ENCODE measurements around the gene APLP1. TPM values are rescaled to one million over a fixed set of nuclear protein-coding genes. Genes with fewer than 3 reads are reported as not detected.

The APLP1 gene
- total RNA-seq, 1 experiment from 2014 or later: 13.5 TPM

GRCh38 chr19:35911790-35912189 lies 43.4 kb downstream of the APLP1 start:
- DNase-seq (ENCODE audit: low read depth, low spot score): no peak
- in situ Hi-C loops (cut with HindIII; ENCODE audit: low pct_unique_long_range_greater_than_20kb, low sequenced_read_pairs): no loop called here

DNA sequence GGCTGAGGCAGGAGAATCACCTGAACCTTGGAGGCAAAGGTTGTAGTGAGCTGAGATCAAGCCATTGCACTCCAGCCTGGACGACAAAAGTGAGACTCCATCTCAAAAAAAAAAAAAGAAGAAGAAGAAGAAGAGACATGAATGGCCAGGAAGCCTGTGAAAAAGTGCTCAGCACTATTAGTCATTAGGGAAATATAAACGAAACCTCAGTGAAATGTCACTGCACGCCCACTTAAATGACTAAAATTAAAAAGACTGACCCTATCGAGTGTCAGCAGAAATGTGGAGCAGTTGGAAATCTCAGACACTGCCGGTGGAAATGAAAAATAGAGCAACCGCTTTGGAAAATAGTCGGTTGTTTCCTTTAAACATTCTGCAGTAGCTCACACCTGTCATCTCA lies 45.2 kb downstream of the APLP1 start:
- in situ Hi-C loops (cut with HindIII; ENCODE audit: low pct_unique_long_range_greater_than_20kb, low sequenced_read_pairs): no loop called here

DNA sequence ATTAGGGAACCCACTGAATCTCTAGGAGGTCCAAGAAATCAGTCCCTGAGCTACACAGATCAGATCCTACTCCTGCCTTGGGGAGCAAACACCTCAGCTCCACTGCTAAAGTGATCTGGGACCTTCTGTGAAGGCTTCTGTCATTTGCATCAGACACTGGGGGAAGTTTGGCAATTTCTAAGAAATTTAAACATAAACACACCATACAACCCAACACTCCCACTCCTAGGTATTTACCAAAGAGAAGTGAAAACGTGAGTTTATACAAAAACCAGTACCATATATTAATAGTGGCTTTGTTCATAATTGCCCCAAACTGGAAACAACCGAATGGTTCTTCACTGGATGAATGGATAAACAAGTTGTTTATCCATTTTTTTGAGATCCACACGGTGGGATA lies 47.1 kb downstream of the APLP1 start:
- in situ Hi-C loops (cut with HindIII; ENCODE audit: low pct_unique_long_range_greater_than_20kb, low sequenced_read_pairs): no loop called here

More for the DNA sequence above, 45.2 kb downstream of the APLP1 start:
- DNase-seq (ENCODE audit: low read depth, low spot score): no peak

DNA sequence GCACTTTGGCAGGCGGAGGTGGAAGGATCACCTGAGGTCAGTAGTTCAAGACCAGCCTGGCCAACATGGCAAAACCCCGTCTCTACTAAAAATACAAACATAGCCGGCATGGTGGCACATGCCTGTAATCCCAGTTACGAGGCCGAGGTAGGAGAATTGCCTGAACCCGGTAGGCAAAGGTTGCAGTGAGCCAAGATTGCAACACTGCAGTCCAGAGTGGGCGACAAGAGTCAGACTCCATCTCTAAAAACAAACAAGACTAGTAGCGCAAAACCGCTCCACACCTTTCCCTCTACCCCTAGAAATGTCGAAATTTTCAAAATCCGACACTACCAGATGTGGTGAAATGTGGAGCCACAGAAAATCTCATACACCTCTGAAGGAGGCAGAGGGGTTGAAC lies 50.9 kb downstream of the APLP1 start:
- no peak for DNase-seq (ENCODE audit: low read depth, low spot score)
- in situ Hi-C loops (cut with HindIII; ENCODE audit: low pct_unique_long_range_greater_than_20kb, low sequenced_read_pairs): no loop called here

More for the DNA sequence above, 47.1 kb downstream of the APLP1 start:
- DNase-seq (ENCODE audit: low read depth, low spot score): no peak

DNA sequence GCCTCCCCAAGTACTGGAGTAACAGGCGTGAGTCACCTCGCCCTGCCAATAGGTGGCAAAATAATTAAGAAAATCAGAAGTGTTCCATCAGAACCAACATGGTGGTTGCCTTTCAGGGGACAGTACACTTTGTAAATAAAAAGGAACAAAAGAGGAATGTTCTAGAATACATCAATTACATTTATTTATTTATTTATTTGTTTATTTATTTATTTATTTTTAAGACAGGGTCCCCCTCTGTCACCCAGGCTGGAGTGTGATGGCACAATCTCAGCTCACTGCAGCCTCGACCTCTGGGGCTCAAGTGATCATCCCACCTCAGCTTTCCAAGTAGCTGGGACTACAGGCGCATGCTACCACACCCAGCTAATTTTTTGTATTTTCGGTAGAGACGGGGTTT lies 52.6 kb downstream of the APLP1 start:
- DNase-seq (ENCODE audit: low read depth, low spot score): no peak
- in situ Hi-C loops (cut with HindIII; ENCODE audit: low pct_unique_long_range_greater_than_20kb, low sequenced_read_pairs): no loop called here

DNA sequence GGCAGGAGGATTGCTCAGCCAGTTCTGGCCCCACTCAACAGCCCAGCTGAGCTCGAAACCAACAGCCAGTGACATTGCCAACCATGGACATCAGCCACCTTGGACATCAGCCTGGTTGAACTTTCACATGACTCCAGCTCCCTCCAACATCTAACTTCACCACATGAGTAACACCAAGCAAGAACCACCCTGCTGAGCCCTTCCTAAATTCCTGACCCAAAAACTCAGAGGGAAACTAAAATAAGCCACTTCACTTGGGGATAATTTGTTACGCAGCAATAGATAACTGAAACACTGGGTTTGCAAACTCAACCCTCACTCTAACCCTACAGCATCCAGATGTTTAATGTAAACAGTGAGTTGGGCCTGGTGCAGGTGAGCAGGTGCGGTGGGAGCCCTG lies 57.1 kb downstream of the APLP1 start:
- DNase-seq (ENCODE audit: low read depth, low spot score): no peak
- in situ Hi-C loops (cut with HindIII; ENCODE audit: low pct_unique_long_range_greater_than_20kb, low sequenced_read_pairs): no loop called here

- in situ Hi-C loops (cut with HindIII; ENCODE audit: low pct_unique_long_range_greater_than_20kb, low sequenced_read_pairs): no loop called here
- DNase-seq (ENCODE audit: low read depth, low spot score): no peak
These were observed 60.1 kb downstream of the APLP1 start for GRCh38 chr19:35928507-35928906.

Small RNAs within 50 kb of the gene (small RNA-seq; reads per million reads assigned to genes)
- gene RN7SL402P: 0 to 0.10 reads per million in 2 experiments

Other genes with a start within 250 kb of the APLP1 start
- gene RBM42, start 239.5 kb upstream of the APLP1 start, total RNA-seq (2014; rRNA removed; shearing (Covaris generic)): 54.5 and 58.2 TPM in 2 replicates
- gene ETV2, start 226.8 kb upstream of the APLP1 start, total RNA-seq (2014; rRNA removed; shearing (Covaris generic)): 0.40 TPM in 1 of 2 replicates, not detected in the other
- 568 and 619 TPM in 2 replicates for gene COX6B1, start 220.3 kb upstream of the APLP1 start, total RNA-seq (2014; rRNA removed; shearing (Covaris generic))
- not detected in 2 replicates for gene UPK1A, start 202.1 kb upstream of the APLP1 start, total RNA-seq (2014; rRNA removed; shearing (Covaris generic))
- gene ZBTB32, start 164.0 kb upstream of the APLP1 start, total RNA-seq (2014; rRNA removed; shearing (Covaris generic)): not detected in 2 replicates
- 3.7 and 5.9 TPM in 2 replicates for gene KMT2B, start 150.6 kb upstream of the APLP1 start, total RNA-seq (2014; rRNA removed; shearing (Covaris generic))
- gene IGFLR1, start 126.1 kb upstream of the APLP1 start, total RNA-seq (2014; rRNA removed; shearing (Covaris generic)): 1.5 and 6.9 TPM in 2 replicates
- gene U2AF1L4, start 123.2 kb upstream of the APLP1 start, total RNA-seq (2014; rRNA removed; shearing (Covaris generic)): 6.0 and 6.9 TPM in 2 replicates
- 51.5 and 56.0 TPM in 2 replicates for gene PSENEN, start 122.9 kb upstream of the APLP1 start, total RNA-seq (2014; rRNA removed; shearing (Covaris generic))
- 5.3 and 7.7 TPM in 2 replicates for gene LIN37, start 120.0 kb upstream of the APLP1 start, total RNA-seq (2014; rRNA removed; shearing (Covaris generic))
- gene HSPB6, start 111.5 kb upstream of the APLP1 start, total RNA-seq (2014; rRNA removed; shearing (Covaris generic)): not detected in 2 replicates
- gene PROSER3, start 110.4 kb upstream of the APLP1 start, total RNA-seq (2014; rRNA removed; shearing (Covaris generic)): 1.3 and 1.7 TPM in 2 replicates
- 0.83 and 0.87 TPM in 2 replicates for gene ARHGAP33, start 93.0 kb upstream of the APLP1 start, total RNA-seq (2014; rRNA removed; shearing (Covaris generic))
- gene PRODH2, start 55.7 kb upstream of the APLP1 start, total RNA-seq (2014; rRNA removed; shearing (Covaris generic)): not detected in 2 replicates
- not detected in 2 replicates for gene NPHS1, start 16.1 kb upstream of the APLP1 start, total RNA-seq (2014; rRNA removed; shearing (Covaris generic))
- 1.7 and 2.4 TPM in 2 replicates for gene KIRREL2, start 11.7 kb upstream of the APLP1 start, total RNA-seq (2014; rRNA removed; shearing (Covaris generic))
- gene NFKBID, start 32.0 kb downstream of the APLP1 start, total RNA-seq (2014; rRNA removed; shearing (Covaris generic)): 1.1 and 1.9 TPM in 2 replicates
- gene HCST, start 34.0 kb downstream of the APLP1 start, total RNA-seq (2014; rRNA removed; shearing (Covaris generic)): not detected in 2 replicates
- gene TYROBP, start 39.7 kb downstream of the APLP1 start, total RNA-seq (2014; rRNA removed; shearing (Covaris generic)): not detected in 2 replicates
- gene LRFN3, start 67.8 kb downstream of the APLP1 start, total RNA-seq (2014; rRNA removed; shearing (Covaris generic)): 1.8 and 3.3 TPM in 2 replicates
- gene SDHAF1, start 126.6 kb downstream of the APLP1 start, total RNA-seq (2014; rRNA removed; shearing (Covaris generic)): 13.3 and 14.1 TPM in 2 replicates
- gene SYNE4, start 140.2 kb downstream of the APLP1 start, total RNA-seq (2014; rRNA removed; shearing (Covaris generic)): not detected in 2 replicates
- 11.9 and 14.9 TPM in 2 replicates for gene ALKBH6, start 145.6 kb downstream of the APLP1 start, total RNA-seq (2014; rRNA removed; shearing (Covaris generic))
- 0.34 and 0.43 TPM in 2 replicates for gene CLIP3, start 164.3 kb downstream of the APLP1 start, total RNA-seq (2014; rRNA removed; shearing (Covaris generic))
- 1.5 and 1.6 TPM in 2 replicates for gene THAP8, start 185.7 kb downstream of the APLP1 start, total RNA-seq (2014; rRNA removed; shearing (Covaris generic))
- gene WDR62, start 186.3 kb downstream of the APLP1 start, total RNA-seq (2014; rRNA removed; shearing (Covaris generic)): 2.7 and 4.1 TPM in 2 replicates
- not detected in 2 replicates for gene OVOL3, start 242.6 kb downstream of the APLP1 start, total RNA-seq (2014; rRNA removed; shearing (Covaris generic))
- gene POLR2I, start 246.3 kb downstream of the APLP1 start, total RNA-seq (2014; rRNA removed; shearing (Covaris generic)): 62.8 and 70.4 TPM in 2 replicates
- 181 and 190 TPM in 2 replicates for gene TBCB, start 246.9 kb downstream of the APLP1 start, total RNA-seq (2014; rRNA removed; shearing (Covaris generic))